PC-9 (cell line): ENCODE results near the gene RNF180.

ENCODE experiments used
- CTCF ChIP-seq: fragments of 200-600 bp; sonication (generic); conservative IDR thresholded peaks from 2 replicates; pipeline ENCODE4 v1.6.1; 2017; ENCODE audit warnings: mixed run types, antibody characterized with exemption, mild to moderate bottlenecking, moderate library complexity
- EZH2 ChIP-seq: fragments of 200-600 bp; sonication (generic); IDR thresholded peaks from 2 replicates; pipeline ENCODE4 v1.8.0; 2017; ENCODE audit warnings: antibody characterized with exemption, low read depth

- no peak for TF ChIP-seq CTCF
- TF ChIP-seq EZH2 = no peak
These were observed 231.9 kb downstream of the RNF180 start for GRCh38 chr5:64397552-64397951.
